ENCODE data around the gene COL12A1. TPM values are rescaled to one million over a fixed set of nuclear protein-coding genes. Genes with fewer than 3 reads are reported as not detected.

COL12A1 gene
- total and polyA plus RNA-seq, 4 experiments from 2014 or later, result not detected

- Histone ChIP-seq H3K4me3 (ENCODE audit: low read length in 2 of 2) (no peak overlapping the region), H3K36me3 (ENCODE audit: insufficient read depth, low read length) (no peaks in the 10 kb centered on the region), H3K27me3 (ENCODE audit: insufficient read depth, low read length) (no peaks in the 10 kb centered on the region), H3K27ac (ENCODE audit: low read depth, low read length) (no peak overlapping the region), H3K4me1 (ENCODE audit: insufficient read depth, low read length) (no peaks in the 10 kb centered on the region), H3K9me3 (ENCODE audit: control insufficient read depth in 1 of 2, low read length in 2 of 2) (no peaks in the 10 kb centered on the region)
- Mint-ChIP-seq H3K9me3 (no peaks in the 10 kb centered on the region), H3K27ac (no peak overlapping the region), H3K36me3 (no peaks in the 10 kb centered on the region), H3K27me3 (peaks cover 8 to 13% of the 10 kb centered on the region in 2 donors), H3K4me3 (no peak overlapping the region), H3K4me1 (no peaks in the 10 kb centered on the region)
- intact Hi-C loops (cut with micrococcal nuclease), result no loop called here
- DNase-seq, result no peak
- ChIA-PET CTCF (ENCODE audit: partially characterized antibody) (no interaction called here), POLR2A (ENCODE audit: partially characterized antibody) (no interaction called here)
Measured at GRCh38 chr6:75150685-75151412, 55.0 kb downstream of the COL12A1 start.

DNA sequence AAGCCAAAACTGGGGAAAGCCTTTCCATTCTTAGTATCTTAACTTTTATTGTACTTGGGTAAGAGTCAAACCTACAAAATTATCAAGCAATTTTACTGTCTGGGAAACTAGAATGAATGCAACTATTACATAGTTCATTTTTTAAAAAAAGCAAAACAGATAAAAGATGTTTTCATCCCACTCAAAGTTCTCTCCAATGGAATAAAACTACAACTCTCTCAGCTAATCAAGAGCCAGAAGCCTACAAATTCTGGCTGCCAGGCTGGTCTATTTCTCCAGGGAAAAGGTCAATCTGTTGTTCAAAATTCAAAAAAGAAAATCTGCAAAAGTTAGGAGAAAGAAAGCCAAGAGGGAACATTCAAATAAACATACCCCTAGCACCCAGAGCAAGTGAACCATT lies 56.2 kb downstream of the COL12A1 start:
- POLR2A ChIA-PET (ENCODE audit: partially characterized antibody), result no interaction called here
- intact Hi-C loops (cut with micrococcal nuclease), result no loop called here
- no peak overlapping the region for H3K4me3 Mint-ChIP-seq

GRCh38 chr6:75149240-75149639 lies 56.6 kb downstream of the COL12A1 start:
- no peaks in the 10 kb centered on the region for H3K36me3 Mint-ChIP-seq
- no peak overlapping the region for H3K4me3 Mint-ChIP-seq
- H3K27me3 Mint-ChIP-seq, result peaks cover 6 to 13% of the 10 kb centered on the region in 2 donors
- H3K27ac Mint-ChIP-seq, result no peak overlapping the region
- H3K27me3 ChIP-seq (ENCODE audit: insufficient read depth, low read length), result no peaks in the 10 kb centered on the region
- no peaks in the 10 kb centered on the region for H3K36me3 ChIP-seq (ENCODE audit: insufficient read depth, low read length)
- H3K27ac ChIP-seq (ENCODE audit: low read depth, low read length), result no peak overlapping the region
- no peaks in the 10 kb centered on the region for H3K4me1 ChIP-seq (ENCODE audit: insufficient read depth, low read length)
- no peaks in the 10 kb centered on the region for H3K4me1 Mint-ChIP-seq
- DNase-seq, result no peak
- ChIA-PET CTCF (ENCODE audit: partially characterized antibody) (no interaction called here), POLR2A (ENCODE audit: partially characterized antibody) (no interaction called here)
- no peaks in the 10 kb centered on the region for H3K9me3 ChIP-seq (ENCODE audit: control insufficient read depth in 1 of 2, low read length in 2 of 2)
- H3K9me3 Mint-ChIP-seq, result no peaks in the 10 kb centered on the region
- intact Hi-C loops (cut with micrococcal nuclease), result no loop called here
- no peak overlapping the region for H3K4me3 ChIP-seq (ENCODE audit: low read length in 2 of 2)

More for the DNA sequence above, 56.2 kb downstream of the COL12A1 start:
- Histone ChIP-seq H3K4me3 (ENCODE audit: low read length in 2 of 2) (no peak overlapping the region), H3K36me3 (ENCODE audit: insufficient read depth, low read length) (no peaks in the 10 kb centered on the region), H3K4me1 (ENCODE audit: insufficient read depth, low read length) (no peaks in the 10 kb centered on the region), H3K27me3 (ENCODE audit: insufficient read depth, low read length) (no peaks in the 10 kb centered on the region), H3K9me3 (ENCODE audit: control insufficient read depth in 1 of 2, low read length in 2 of 2) (no peaks in the 10 kb centered on the region), H3K27ac (ENCODE audit: low read depth, low read length) (no peak overlapping the region)
- Mint-ChIP-seq H3K27ac (no peak overlapping the region), H3K36me3 (no peaks in the 10 kb centered on the region), H3K4me1 (no peaks in the 10 kb centered on the region), H3K9me3 (no peaks in the 10 kb centered on the region), H3K27me3 (peaks cover 8 to 13% of the 10 kb centered on the region in 2 donors)
- DNase-seq, result no peak
- CTCF ChIA-PET (ENCODE audit: partially characterized antibody), result no interaction called here

DNA sequence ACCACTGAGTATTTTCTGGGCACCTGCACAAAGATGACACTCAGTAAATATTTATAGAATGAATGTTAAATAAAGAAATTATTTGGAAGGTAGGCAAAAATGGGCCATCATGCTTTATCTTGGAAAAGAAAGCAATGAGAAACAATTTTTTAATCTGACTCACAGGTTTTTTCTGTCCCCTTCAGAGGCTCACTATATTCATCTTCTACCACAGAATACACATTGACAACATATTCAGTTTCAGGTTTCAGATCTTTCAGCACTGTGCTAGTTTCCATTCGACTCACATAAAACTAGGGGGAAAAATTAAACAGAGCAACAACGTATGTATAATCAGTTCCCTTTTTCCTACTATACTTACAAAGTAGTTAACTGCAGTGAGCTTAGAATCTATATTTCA lies 58.3 kb downstream of the COL12A1 start:
- Mint-ChIP-seq H3K27ac (no peak overlapping the region), H3K4me3 (no peak overlapping the region), H3K36me3 (no peaks in the 10 kb centered on the region), H3K4me1 (no peaks in the 10 kb centered on the region), H3K9me3 (no peaks in the 10 kb centered on the region), H3K27me3 (peaks cover 6 to 8% of the 10 kb centered on the region in 2 donors)
- DNase-seq, result no peak
- ChIA-PET POLR2A (ENCODE audit: partially characterized antibody) (no interaction called here), CTCF (ENCODE audit: partially characterized antibody) (no interaction called here)
- Histone ChIP-seq H3K4me1 (ENCODE audit: insufficient read depth, low read length) (no peaks in the 10 kb centered on the region), H3K27ac (ENCODE audit: low read depth, low read length) (no peak overlapping the region), H3K36me3 (ENCODE audit: insufficient read depth, low read length) (no peaks in the 10 kb centered on the region), H3K27me3 (ENCODE audit: insufficient read depth, low read length) (no peaks in the 10 kb centered on the region), H3K4me3 (ENCODE audit: low read length in 2 of 2) (no peak overlapping the region), H3K9me3 (ENCODE audit: control insufficient read depth in 1 of 2, low read length in 2 of 2) (no peaks in the 10 kb centered on the region)
- intact Hi-C loops (cut with micrococcal nuclease), result no loop called here

DNA sequence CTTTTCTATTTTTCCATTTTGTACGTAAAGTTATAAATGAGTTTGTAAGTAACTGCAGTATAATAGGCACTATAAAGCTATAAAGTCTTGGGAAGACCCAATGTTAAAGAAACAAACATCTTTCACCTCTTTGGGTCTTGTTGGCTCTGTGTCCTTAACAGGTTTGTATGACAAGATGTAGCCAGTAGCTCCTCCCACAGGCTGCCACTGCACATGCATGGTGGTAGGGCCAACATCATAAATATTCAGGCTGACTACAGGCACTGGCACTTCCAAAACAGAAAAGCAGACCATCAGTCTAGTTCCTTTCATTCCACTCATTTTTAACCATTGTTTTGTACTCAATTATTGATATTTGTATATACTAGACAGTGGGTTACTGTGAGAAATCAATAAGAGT lies 59.9 kb downstream of the COL12A1 start:
- H3K36me3 ChIP-seq (ENCODE audit: insufficient read depth, low read length), result no peaks in the 10 kb centered on the region
- H3K4me1 ChIP-seq (ENCODE audit: insufficient read depth, low read length), result no peaks in the 10 kb centered on the region
- no peak overlapping the region for H3K4me3 ChIP-seq (ENCODE audit: low read length in 2 of 2)
- Mint-ChIP-seq H3K4me1 (no peaks in the 10 kb centered on the region), H3K27me3 (peaks cover 4 to 6% of the 10 kb centered on the region in 2 donors), H3K9me3 (no peaks in the 10 kb centered on the region), H3K4me3 (no peak overlapping the region), H3K27ac (no peak overlapping the region), H3K36me3 (no peaks in the 10 kb centered on the region)
- H3K9me3 ChIP-seq (ENCODE audit: control insufficient read depth in 1 of 2, low read length in 2 of 2), result no peaks in the 10 kb centered on the region
- H3K27me3 ChIP-seq (ENCODE audit: insufficient read depth, low read length), result no peaks in the 10 kb centered on the region
- no peak for DNase-seq
- H3K27ac ChIP-seq (ENCODE audit: low read depth, low read length), result no peak overlapping the region
- ChIA-PET CTCF (ENCODE audit: partially characterized antibody) (no interaction called here), POLR2A (ENCODE audit: partially characterized antibody) (no interaction called here)
- intact Hi-C loops (cut with micrococcal nuclease), result no loop called here

GRCh38 chr6:75145211-75145610 lies 60.6 kb downstream of the COL12A1 start:
- POLR2A ChIA-PET (ENCODE audit: partially characterized antibody), result no interaction called here
- H3K9me3 Mint-ChIP-seq, result no peaks in the 10 kb centered on the region
- intact Hi-C loops (cut with micrococcal nuclease), result no loop called here
- no peak overlapping the region for H3K27ac ChIP-seq (ENCODE audit: low read depth, low read length)
- no peak overlapping the region for H3K27ac Mint-ChIP-seq
- H3K27me3 Mint-ChIP-seq, result peaks cover 4 to 6% of the 10 kb centered on the region in 2 donors
- no peaks in the 10 kb centered on the region for H3K36me3 Mint-ChIP-seq
- no peaks in the 10 kb centered on the region for H3K4me1 Mint-ChIP-seq
- no peaks in the 10 kb centered on the region for H3K36me3 ChIP-seq (ENCODE audit: insufficient read depth, low read length)
- no peaks in the 10 kb centered on the region for H3K27me3 ChIP-seq (ENCODE audit: insufficient read depth, low read length)
- no peak overlapping the region for H3K4me3 ChIP-seq (ENCODE audit: low read length in 2 of 2)
- DNase-seq, result no peak
- CTCF ChIA-PET (ENCODE audit: partially characterized antibody), result no interaction called here
- H3K4me1 ChIP-seq (ENCODE audit: insufficient read depth, low read length), result no peaks in the 10 kb centered on the region
- H3K9me3 ChIP-seq (ENCODE audit: control insufficient read depth in 1 of 2, low read length in 2 of 2), result no peaks in the 10 kb centered on the region
- H3K4me3 Mint-ChIP-seq, result no peak overlapping the region

GRCh38 chr6:75144386-75144785 lies 61.5 kb downstream of the COL12A1 start:
- peaks cover 4% of the 10 kb centered on the region in 2 donors for H3K27me3 Mint-ChIP-seq
- H3K4me3 Mint-ChIP-seq, result no peak overlapping the region
- no peaks in the 10 kb centered on the region for H3K9me3 Mint-ChIP-seq
- CTCF ChIA-PET (ENCODE audit: partially characterized antibody), result no interaction called here
- no peaks in the 10 kb centered on the region for H3K27me3 ChIP-seq (ENCODE audit: insufficient read depth, low read length)
- H3K4me1 ChIP-seq (ENCODE audit: insufficient read depth, low read length), result no peaks in the 10 kb centered on the region
- no peaks in the 10 kb centered on the region for H3K36me3 ChIP-seq (ENCODE audit: insufficient read depth, low read length)
- intact Hi-C loops (cut with micrococcal nuclease), result no loop called here
- no peak overlapping the region for H3K27ac Mint-ChIP-seq
- no peak overlapping the region for H3K27ac ChIP-seq (ENCODE audit: low read depth, low read length)
- H3K36me3 Mint-ChIP-seq, result no peaks in the 10 kb centered on the region
- POLR2A ChIA-PET (ENCODE audit: partially characterized antibody), result no interaction called here
- no peaks in the 10 kb centered on the region for H3K9me3 ChIP-seq (ENCODE audit: control insufficient read depth in 1 of 2, low read length in 2 of 2)
- no peak for DNase-seq
- H3K4me3 ChIP-seq (ENCODE audit: low read length in 2 of 2), result no peak overlapping the region
- no peaks in the 10 kb centered on the region for H3K4me1 Mint-ChIP-seq

GRCh38 chr6:75143191-75143590 lies 62.7 kb downstream of the COL12A1 start:
- Mint-ChIP-seq H3K27me3 (no peaks in the 10 kb centered on the region), H3K27ac (no peak overlapping the region), H3K4me1 (no peaks in the 10 kb centered on the region), H3K36me3 (no peaks in the 10 kb centered on the region), H3K9me3 (no peaks in the 10 kb centered on the region), H3K4me3 (no peak overlapping the region)
- intact Hi-C loops (cut with micrococcal nuclease), result no loop called here
- H3K36me3 ChIP-seq (ENCODE audit: insufficient read depth, low read length), result no peaks in the 10 kb centered on the region
- H3K9me3 ChIP-seq (ENCODE audit: control insufficient read depth in 1 of 2, low read length in 2 of 2), result no peaks in the 10 kb centered on the region
- ChIA-PET POLR2A (ENCODE audit: partially characterized antibody) (no interaction called here), CTCF (ENCODE audit: partially characterized antibody) (no interaction called here)
- no peaks in the 10 kb centered on the region for H3K4me1 ChIP-seq (ENCODE audit: insufficient read depth, low read length)
- no peak for DNase-seq
- no peak overlapping the region for H3K27ac ChIP-seq (ENCODE audit: low read depth, low read length)
- no peaks in the 10 kb centered on the region for H3K27me3 ChIP-seq (ENCODE audit: insufficient read depth, low read length)
- H3K4me3 ChIP-seq (ENCODE audit: low read length in 2 of 2), result no peak overlapping the region

Measured in CD4-positive, alpha-beta memory T cell (primary cell).